Caco-2 (cell line): ENCODE data around the gene CACNA1A. TPM values are rescaled to one million over a fixed set of nuclear protein-coding genes. Genes with fewer than 3 reads are reported as not detected.

Experiments used
- BruUV-seq: library from RNA; stranded (reverse); fragments of 400-500 nt; replicated peaks from 2 replicates; lab custom pipeline; 2021; lab: Mats Ljungman, UMichigan
- CTCF ChIA-PET: fragments of 300-600 bp; sonication (Branson Sonifier 250); formaldehyde crosslinking; loops from one replicate; lab custom pipeline; 2022; ENCODE audit warnings: antibody characterized with exemption; lab: Charles Lee
- POLR2A ChIA-PET: fragments of 300-600 bp; sonication (Branson Sonifier 250); formaldehyde crosslinking; loops from one replicate; lab custom pipeline; 2022; ENCODE audit warnings: antibody characterized with exemption; lab: Charles Lee
- DNase-seq, 2 experiments: peaks; one replicate each; pipeline versions ENCODE4 v3.0.0 to v3.0.0-alpha.2; 2020 to 2022
- H3K27me3 ChIP-seq: replicated peaks from 2 replicates; pipeline ENCODE4 v1.6.0; 2011; ENCODE audit warnings: low read length; ENCODE audit not compliant: control insufficient read depth, insufficient read depth
- H3K36me3 ChIP-seq: 2 replicates; pipeline ENCODE4 v1.5.1; 2011; ENCODE audit warnings: low read length; ENCODE audit not compliant: control insufficient read depth, insufficient read depth
- H3K4me1 ChIP-seq: fragments of 250-450 bp; sonication (Bioruptor Pico); 2 replicates; pipeline ENCODE4 v1.5.1; 2020; ENCODE audit warnings: mild to moderate bottlenecking
- H3K4me3 ChIP-seq: 2 replicates; pipeline ENCODE4 v1.5.1; 2011; ENCODE audit warnings: low read depth, mild to moderate bottlenecking, control low read depth, low read length
- H3K9me3 ChIP-seq: fragments of 250-450 bp; sonication (Bioruptor Pico); 2 replicates; pipeline ENCODE4 v1.5.1; 2020; ENCODE audit warnings: mild to moderate bottlenecking, moderate library complexity
- H3K27ac Mint-ChIP-seq: one replicate; pipeline ENCODE4 v1.8.0; 2022; ENCODE audit warnings: mixed read lengths; ENCODE audit not compliant: unreplicated experiment
- H3K27me3 Mint-ChIP-seq: one replicate; pipeline ENCODE4 v1.8.0; 2022; ENCODE audit warnings: mixed read lengths; ENCODE audit not compliant: insufficient read depth, unreplicated experiment
- H3K36me3 Mint-ChIP-seq: one replicate; pipeline ENCODE4 v1.8.0; 2022; ENCODE audit warnings: mild to moderate bottlenecking, mixed read lengths; ENCODE audit not compliant: insufficient read depth, unreplicated experiment
- H3K4me1 Mint-ChIP-seq: one replicate; pipeline ENCODE4 v1.8.0; 2022; ENCODE audit warnings: low read depth, mixed read lengths; ENCODE audit not compliant: unreplicated experiment
- H3K4me3 Mint-ChIP-seq: one replicate; pipeline ENCODE4 v1.8.0; 2022; ENCODE audit warnings: mild to moderate bottlenecking, moderate library complexity, mixed read lengths; ENCODE audit not compliant: unreplicated experiment
- H3K9me3 Mint-ChIP-seq: one replicate; pipeline ENCODE4 v1.8.0; 2022; ENCODE audit warnings: mixed read lengths; ENCODE audit not compliant: unreplicated experiment
- intact Hi-C: fragments of 100-400 bp; cut with micrococcal nuclease; formaldehyde crosslinking; loops from one replicate; pipeline ENCODE4 v1.10.0; 2022; ENCODE audit not compliant: unreplicated experiment
- total RNA-seq: library from RNA; stranded (reverse); gene quantifications from 2 replicates; pipeline ENCODE4 v1.2.3, GENCODE V29; 2022
- TF ChIP-seq, protein P1 (sequence below), 2 experiments: fragments of 200-600 bp in 1 of 2; IDR thresholded peaks; 1 replicate in 1 of 2; 2 replicates in 1 of 2; pipeline versions ENCODE4 v1.5.1 to v1.8.0; 2011 to 2022; ENCODE audit warnings: antibody characterized with exemption in 1 of 2, control low read depth in 1 of 2, inconsistent platforms in 1 of 2, low read depth in 1 of 2, low read length in 1 of 2, mild to moderate bottlenecking in 1 of 2, moderate library complexity in 1 of 2; ENCODE audit not compliant: insufficient read depth in 1 of 2, severe bottlenecking in 1 of 2, unreplicated experiment in 1 of 2

The CACNA1A gene
- total RNA-seq, 1 experiment from 2014 or later = not detected

GRCh38 chr19:13225973-13226865, 280.1 kb downstream of the CACNA1A start:
- BruUV-seq = no TSS peak
- H3K4me3 ChIP-seq = no peak overlapping the region
- no peaks in the 10 kb centered on the region for H3K27me3 ChIP-seq
- no peak overlapping the region for H3K4me3 Mint-ChIP-seq
- H3K36me3 Mint-ChIP-seq = no peaks in the 10 kb centered on the region
- H3K9me3 Mint-ChIP-seq = peaks cover under 1% of the 10 kb centered on the region
- H3K27ac Mint-ChIP-seq = no peak overlapping the region
- no peaks in the 10 kb centered on the region for H3K36me3 ChIP-seq
- intact Hi-C loops = no loop called here
- H3K9me3 ChIP-seq = no peaks in the 10 kb centered on the region
- H3K4me1 Mint-ChIP-seq = peaks cover 10% of the 10 kb centered on the region
- DNase-seq = no peak
- ChIA-PET CTCF (no interaction called here), POLR2A (no interaction called here)
- no peaks in the 10 kb centered on the region for H3K4me1 ChIP-seq
- peaks cover 20% of the 10 kb centered on the region for H3K27me3 Mint-ChIP-seq
- TF ChIP-seq, protein P1, sequence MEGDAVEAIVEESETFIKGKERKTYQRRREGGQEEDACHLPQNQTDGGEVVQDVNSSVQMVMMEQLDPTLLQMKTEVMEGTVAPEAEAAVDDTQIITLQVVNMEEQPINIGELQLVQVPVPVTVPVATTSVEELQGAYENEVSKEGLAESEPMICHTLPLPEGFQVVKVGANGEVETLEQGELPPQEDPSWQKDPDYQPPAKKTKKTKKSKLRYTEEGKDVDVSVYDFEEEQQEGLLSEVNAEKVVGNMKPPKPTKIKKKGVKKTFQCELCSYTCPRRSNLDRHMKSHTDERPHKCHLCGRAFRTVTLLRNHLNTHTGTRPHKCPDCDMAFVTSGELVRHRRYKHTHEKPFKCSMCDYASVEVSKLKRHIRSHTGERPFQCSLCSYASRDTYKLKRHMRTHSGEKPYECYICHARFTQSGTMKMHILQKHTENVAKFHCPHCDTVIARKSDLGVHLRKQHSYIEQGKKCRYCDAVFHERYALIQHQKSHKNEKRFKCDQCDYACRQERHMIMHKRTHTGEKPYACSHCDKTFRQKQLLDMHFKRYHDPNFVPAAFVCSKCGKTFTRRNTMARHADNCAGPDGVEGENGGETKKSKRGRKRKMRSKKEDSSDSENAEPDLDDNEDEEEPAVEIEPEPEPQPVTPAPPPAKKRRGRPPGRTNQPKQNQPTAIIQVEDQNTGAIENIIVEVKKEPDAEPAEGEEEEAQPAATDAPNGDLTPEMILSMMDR (IDR thresholded peaks at IDR 0.05; ENCODE audit: insufficient read depth in 1 of 2, low read depth in 1 of 2, low read length in 1 of 2, severe bottlenecking in 1 of 2, unreplicated experiment in 1 of 2) = no peak

GRCh38 chr19:13225085-13225484, 281.2 kb downstream of the CACNA1A start:
- Histone ChIP-seq H3K36me3 (no peaks in the 10 kb centered on the region), H3K4me1 (no peaks in the 10 kb centered on the region), H3K4me3 (no peak overlapping the region), H3K9me3 (no peaks in the 10 kb centered on the region), H3K27me3 (no peaks in the 10 kb centered on the region)
- Mint-ChIP-seq H3K27me3 (peaks cover 17% of the 10 kb centered on the region), H3K4me3 (no peak overlapping the region), H3K9me3 (peaks cover 8% of the 10 kb centered on the region), H3K4me1 (peaks cover 10% of the 10 kb centered on the region), H3K36me3 (no peaks in the 10 kb centered on the region), H3K27ac (no peak overlapping the region)
- intact Hi-C loops = no loop called here
- TF ChIP-seq, protein P1 (IDR thresholded peaks at IDR 0.05; ENCODE audit: insufficient read depth in 1 of 2, low read depth in 1 of 2, low read length in 1 of 2, severe bottlenecking in 1 of 2, unreplicated experiment in 1 of 2) = no peak
- no peak for DNase-seq
- POLR2A ChIA-PET = no interaction called here
- CTCF ChIA-PET = no interaction called here
- BruUV-seq = no TSS peak

- ChIA-PET POLR2A (no interaction called here), CTCF (no interaction called here)
- BruUV-seq = no TSS peak
- Mint-ChIP-seq H3K27me3 (peaks cover 2% of the 10 kb centered on the region), H3K27ac (no peak overlapping the region), H3K36me3 (no peaks in the 10 kb centered on the region), H3K9me3 (peaks cover 8% of the 10 kb centered on the region), H3K4me3 (no peak overlapping the region), H3K4me1 (no peaks in the 10 kb centered on the region)
- Histone ChIP-seq H3K27me3 (no peaks in the 10 kb centered on the region), H3K36me3 (no peaks in the 10 kb centered on the region), H3K4me1 (no peaks in the 10 kb centered on the region), H3K4me3 (no peak overlapping the region), H3K9me3 (no peaks in the 10 kb centered on the region)
- DNase-seq = no peak
- intact Hi-C loops = no loop called here
- TF ChIP-seq, protein P1 (IDR thresholded peaks at IDR 0.05; ENCODE audit: insufficient read depth in 1 of 2, low read depth in 1 of 2, low read length in 1 of 2, severe bottlenecking in 1 of 2, unreplicated experiment in 1 of 2) = no peak
Observed at GRCh38 chr19:13220847-13221246, 285.4 kb downstream of the CACNA1A start.
